GM21423 (cell line): ENCODE data around the gene NUP205.

Source experiments
- ATAC-seq: cut with Tn5 transposase; IDR thresholded peaks from one replicate; pipeline ENCODE4 v1.9.1; 2021; ENCODE audit warnings: mild to moderate bottlenecking, moderate library complexity; ENCODE audit not compliant: unreplicated experiment

The NUP205 gene

DNA sequence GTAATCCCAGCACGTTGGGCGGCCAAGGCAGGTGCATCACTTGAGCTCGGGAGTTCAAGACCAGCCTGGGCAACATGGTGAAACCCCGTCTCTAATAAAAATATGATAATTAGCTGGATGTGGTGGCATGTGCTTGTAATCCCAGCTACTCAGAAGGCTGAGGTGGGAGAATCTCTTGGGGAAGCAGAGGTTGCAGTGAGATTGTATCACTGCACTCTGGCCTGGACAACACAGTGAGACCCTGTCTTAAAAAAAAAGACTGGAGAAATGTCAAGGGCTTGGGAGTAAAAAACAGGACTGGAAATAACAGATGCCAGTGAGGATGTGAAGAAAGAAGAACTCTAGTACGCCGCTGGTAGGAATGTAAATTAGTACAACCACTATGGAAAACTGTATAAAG is 16.7 kb upstream of the NUP205 start:
- ATAC-seq: no peak

DNA sequence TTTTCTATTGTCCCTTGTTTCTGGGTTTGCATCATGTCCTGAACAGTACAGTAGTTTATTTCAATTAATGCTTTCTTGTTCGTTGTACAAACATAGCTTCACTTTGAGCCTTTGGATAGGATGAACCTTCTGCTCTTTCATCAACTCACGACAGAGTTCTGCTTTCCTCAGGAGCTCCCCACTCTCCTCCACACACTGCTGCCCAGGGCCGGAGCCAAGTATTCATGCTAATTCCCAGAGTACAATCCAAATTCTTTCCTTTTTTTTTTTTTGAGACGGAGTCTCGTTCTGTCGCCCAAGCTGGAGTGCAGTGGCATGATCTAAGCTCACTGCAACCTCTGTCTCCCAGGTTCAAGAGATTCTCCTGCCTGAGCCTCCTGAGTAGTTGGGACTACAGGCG is 7.5 kb upstream of the NUP205 start:
- no peak for ATAC-seq

DNA sequence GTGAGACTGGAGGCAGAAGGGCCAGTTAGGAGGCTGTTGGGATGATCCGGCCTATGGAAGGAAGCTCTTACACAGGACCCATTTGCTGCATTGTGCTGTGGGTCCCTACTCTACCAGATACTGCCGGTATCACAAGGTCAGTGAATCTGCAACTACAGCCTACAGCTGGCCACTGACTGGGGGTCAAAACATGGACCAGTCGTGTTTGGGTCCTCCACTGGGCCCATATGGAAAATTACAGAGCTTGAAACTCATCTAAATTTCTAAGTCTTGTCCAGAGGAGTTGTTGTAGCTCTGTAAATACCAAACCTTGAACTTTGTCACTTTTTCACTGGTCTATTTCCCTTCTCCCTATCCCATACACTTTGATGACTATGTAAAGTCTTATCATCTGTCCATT is 5.6 kb upstream of the NUP205 start:
- no peak for ATAC-seq

DNA sequence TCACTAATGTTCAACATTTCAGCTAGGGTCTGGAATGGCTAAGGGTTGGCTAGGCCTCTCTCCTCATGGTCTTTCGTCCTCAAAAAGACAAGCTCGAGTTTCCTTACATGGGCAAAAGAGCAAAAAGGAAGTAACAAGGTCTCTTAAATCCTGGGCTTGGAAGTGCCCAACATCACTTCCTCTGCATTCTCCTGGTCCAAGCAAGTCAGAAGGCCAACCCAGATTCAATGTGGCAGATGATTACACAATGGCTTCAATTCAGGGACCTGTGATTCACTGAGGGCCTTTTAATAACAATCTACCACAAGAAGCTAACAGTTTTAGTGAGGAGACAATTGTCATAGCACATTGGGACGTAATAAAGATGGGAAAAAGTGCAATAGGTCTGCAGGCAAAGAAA is 4.4 kb upstream of the NUP205 start:
- ATAC-seq: no peak

DNA sequence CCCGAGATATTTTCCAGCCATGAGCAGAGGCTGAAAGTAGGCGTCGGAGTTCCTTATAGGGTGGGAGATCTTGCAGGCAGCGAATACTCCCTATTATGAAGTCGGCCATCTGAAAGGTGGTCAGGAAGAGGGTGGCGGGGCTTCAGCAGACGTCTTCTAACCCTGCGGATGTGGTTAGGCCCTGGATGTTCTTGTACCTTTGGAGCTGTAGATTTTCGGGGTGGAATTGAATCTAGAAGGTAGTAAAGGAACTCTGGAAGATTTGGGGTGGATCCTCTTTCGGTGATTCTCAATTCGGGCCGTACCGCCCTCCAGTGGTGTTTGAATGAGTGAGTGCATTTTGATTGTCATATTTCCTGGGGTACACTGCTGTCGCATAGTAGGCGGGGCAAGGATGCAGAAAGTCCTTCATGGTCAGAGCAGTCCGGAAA is 635 bp downstream of the NUP205 start:
- ATAC-seq: peak; percentile 73

DNA sequence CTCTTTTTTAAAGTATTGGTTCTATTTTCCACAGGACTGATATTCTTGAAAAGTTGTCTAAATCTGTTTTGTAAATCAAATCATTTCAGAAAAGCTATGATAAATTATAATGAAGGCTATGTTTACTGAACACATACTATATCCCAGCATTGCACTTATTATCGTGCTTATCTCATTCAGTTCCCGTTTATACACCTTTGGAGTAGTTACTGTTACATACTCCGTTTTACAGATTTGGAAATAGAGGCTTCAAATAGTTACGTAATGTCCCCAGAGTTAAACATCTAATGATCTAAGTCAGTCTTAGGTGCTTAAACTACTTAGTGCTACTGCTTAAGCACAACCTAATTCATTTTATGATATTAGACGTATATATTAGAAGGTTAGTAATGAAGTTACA is 1.2 kb downstream of the NUP205 start:
- ATAC-seq: no peak

DNA sequence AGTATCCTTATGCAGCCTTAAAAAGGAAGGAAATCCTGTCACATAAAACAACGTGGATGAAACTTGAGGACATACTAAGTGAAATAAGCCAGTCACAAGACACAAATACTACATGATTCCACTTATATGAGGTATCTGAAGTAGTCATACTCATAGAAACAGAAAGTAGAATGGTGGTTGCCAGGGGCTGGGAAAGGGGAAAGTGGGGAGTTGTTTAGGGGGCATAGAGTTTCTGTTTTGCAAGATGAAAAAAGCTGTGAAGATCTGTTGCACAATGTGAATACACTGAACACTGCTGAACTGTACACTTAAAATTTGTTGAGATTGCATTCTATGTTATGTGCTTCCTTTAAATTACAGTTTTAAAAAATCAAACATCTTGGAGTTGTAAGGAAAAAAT is 2.9 kb downstream of the NUP205 start:
- ATAC-seq: no peak

DNA sequence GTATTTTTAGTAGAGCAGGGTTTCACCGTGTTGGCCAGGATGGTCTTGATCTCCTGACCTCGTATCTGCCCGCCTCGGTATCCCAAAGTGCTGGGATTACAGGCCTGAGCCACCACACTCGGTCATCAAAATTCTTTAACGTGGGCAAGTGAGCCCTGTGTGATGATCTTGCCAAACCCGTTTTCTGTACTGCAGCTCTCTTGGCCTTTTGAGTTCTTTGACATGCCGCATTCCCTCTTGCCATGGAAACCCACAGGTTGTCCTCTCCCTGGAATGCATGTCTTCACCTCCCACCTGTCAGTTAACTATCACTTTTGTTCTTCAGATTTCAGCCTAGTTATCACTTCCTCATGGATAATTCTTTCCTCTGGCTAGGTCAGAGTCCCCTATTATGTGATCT is 5.0 kb downstream of the NUP205 start:
- no peak for ATAC-seq

DNA sequence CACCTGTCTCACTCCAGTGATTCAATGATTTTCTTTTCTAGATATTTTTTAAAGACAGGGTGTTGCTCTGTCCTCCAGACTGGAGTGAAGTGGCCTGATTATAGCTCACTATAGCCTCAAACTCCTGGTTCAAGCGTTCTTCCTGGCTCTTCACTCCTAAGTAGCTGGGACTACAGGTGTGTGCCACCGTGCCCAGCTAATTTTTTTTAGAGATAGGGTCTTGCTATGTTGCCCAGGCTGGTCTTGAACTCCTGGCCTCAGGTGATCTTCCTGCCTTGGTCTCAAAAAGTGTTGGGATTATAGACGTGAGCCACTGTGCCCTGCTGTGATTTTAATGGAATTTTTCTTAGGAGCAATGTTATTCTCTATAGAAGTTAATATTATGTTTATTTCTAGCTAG is 14.1 kb downstream of the NUP205 start:
- no peak for ATAC-seq

DNA sequence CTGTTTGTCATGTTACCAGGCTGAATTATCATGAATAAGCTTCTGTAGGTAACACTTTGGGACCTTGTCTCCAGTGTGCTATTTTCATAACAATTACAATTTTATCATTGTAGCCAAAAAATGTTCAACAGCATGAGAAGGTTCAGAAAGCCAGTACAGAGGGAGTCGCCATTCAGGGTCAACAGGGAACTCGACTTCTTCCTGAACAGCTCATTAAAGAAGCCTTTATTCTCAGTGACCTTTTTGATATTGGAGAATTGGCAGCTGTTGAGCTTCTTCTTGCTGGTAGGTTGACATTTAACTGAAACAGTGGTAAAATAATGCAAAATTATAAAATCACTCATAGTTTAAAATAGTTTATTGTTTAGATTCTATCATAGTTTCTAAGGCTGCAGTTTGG is 15.8 kb downstream of the NUP205 start:
- no peak for ATAC-seq

DNA sequence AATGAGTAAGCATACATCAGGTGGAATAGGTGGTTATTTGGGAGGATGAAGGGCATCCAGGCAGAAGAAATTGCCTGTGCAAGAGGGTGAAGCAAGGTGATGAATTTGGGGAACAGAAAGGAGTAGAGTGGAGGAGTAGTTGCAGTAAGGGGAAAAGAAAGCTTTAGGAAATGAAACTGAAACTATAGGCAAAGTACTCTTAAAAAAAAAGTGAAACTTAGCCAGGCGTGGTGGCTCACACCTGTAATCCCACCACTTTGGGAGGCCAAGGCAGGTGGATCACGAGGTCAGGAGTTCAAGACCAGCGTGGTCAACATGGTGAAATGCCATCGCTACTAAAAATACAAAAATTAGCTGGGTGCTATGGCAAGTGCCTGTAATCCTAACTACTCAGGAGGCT is 17.6 kb downstream of the NUP205 start:
- peak; percentile 57 for ATAC-seq

DNA sequence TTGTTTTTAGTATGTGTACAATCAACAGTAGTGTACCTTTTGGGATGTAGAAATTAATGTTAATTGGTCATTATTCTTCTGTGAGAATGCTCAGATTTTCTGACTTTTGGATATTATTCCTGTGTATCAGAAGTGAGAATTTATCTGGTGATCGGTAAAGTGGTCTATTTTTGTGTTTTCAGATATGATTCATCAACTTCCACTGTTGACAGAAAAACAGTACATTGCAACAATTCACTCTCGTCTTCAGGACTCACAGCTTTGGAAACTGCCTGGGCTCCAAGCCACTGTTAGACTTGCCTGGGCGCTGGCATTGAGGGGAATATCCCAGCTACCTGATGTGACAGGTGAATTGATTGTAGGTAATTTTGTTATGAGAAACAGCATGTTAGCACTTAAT is 20.9 kb downstream of the NUP205 start:
- no peak for ATAC-seq

DNA sequence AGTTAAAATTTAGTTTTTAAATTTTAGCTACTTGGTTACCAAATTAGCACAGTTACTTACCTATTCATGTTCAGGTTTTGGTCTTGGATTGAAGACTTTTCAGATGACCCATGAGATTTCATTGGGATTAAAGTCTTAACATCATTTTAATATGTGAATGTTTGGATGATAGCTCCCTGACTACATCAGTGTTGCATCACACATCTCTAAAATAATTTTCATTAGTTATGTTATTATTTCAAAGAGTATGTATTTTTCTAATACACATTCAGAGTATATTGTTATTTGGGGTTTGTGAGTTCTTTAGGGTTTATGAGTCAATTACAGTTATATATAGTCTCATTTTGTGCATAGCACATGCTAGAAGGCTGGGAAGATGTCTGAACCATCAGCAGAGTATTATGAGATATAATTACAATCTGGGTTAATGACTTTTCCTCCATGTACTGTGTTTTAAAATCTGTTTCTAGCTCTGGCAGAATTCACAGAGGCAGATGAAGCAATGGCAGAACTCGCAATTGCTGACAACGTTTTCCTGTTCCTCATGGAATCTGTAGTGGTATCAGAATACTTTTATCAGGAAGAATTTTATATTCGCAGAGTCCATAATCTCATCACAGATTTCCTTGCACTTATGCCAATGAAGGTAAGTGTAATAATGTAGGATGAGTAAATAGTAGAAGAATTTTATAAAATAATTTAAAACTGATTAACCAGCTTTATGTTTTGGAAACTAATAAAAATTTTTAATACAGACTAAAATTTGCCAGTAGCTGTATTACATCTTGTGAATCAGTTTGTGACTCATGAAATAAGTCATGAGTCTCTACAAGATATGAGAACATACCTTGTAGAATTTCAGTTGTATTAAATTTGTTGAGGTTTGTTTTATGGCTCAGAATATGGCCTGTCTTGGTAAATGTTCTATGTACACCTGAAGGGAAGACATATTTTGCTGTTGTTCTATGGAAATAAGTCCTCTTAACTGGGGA is 26.9 kb downstream of the NUP205 start:
- no peak for ATAC-seq

DNA sequence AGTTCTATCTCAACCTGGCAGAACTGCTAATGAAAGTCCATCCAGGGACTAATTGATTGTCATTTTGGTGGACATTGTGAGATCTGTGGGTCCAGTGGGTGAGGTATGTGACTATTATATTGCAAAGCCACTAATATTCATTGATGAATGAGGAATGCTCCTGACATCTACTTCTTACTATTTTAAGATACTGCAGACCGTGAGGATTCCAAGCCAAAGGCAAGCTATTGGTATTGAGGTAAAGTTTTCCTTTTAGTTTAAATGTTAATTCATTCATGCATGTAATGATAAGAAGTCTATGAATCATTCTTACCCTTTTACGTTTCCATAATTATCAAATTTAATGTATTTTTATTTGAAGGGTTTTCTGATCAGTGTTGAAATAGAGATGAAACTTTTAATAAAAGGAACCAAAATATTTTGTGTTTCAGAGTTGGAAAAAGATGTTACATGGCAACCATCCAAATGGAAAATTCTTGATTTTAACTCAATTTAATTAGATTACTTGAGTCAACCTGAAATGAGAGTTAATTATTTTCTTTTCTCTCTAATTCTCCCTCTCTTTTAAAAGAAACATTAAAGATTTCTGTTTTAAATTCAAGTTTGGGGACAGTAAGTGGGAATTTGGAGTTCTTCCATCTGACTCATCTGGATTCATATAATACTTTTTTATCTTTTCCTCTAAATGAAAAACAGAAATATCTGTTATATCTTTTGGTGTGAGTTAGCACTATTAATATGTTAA is 39.6 kb downstream of the NUP205 start:
- ATAC-seq: no peak

DNA sequence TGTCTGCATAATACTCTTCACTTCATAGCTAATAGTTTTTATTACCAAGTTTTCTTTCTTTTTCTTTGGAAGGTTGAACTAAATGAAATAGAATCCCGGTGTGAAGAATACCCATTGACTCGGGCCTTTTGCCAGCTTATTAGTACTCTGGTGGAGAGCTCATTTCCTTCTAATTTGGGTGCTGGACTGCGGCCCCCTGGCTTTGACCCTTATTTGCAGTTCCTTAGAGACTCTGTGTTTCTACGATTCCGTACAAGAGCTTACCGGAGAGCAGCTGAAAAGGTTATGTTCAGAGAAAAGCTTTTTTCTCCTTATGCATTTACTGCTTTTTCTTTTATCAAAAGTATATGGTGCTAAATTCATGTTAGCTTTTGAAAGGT is 40.2 kb downstream of the NUP205 start:
- ATAC-seq: no peak

DNA sequence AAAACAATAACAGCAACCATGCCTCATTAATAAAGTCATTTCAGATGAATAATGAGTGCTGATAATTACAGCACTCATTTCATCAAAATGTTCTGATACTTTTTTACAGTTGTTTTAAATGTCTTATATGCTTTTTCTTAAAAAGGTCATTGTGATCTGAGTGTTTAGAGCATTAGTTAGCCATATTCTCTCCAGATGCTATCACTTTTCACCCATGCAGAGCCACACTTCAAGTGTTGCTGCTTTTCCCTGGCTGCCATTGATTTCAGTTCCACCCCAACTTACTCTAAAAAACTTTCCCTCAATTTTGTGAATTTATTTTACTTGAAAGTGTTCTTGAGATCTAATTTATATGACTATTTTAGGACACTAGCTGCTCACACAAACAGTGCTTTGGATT is 41.8 kb downstream of the NUP205 start:
- ATAC-seq: no peak

DNA sequence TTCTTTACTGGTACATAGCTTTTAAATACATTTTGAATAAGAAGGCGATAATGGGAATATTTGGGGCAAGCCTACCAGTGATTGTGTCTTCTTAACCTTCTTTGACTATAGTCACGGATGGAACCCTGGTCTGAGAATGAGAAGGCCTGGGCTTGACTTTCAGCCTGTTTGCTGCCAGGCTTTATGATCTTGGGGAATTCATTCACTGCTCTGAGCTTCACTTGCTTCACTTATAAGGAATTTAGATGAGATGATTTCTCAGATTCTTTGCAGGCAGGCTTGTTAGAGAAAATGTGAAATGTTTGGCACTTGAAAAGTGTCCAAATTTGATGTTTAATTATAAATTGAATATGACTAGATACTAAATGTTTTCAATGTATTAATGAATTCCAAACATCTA is 42.5 kb downstream of the NUP205 start:
- no peak for ATAC-seq

DNA sequence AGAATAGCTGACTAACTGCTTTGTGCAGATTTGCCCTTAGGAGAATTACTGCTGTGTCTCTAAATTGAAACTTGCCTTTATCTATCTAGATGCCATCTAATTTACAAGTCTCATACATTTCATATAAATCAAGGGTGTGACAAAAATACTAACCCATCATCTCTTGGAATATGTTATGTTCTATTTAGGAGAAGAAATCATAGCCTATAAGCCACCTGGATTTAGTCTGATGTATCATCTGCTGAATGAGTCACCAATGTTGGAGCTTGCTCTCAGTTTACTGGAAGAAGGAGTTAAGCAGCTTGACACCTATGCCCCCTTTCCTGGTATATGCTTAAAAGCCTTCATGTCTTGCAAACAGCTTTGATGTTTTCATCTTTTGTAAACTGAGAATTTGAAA is 43.5 kb downstream of the NUP205 start:
- no peak for ATAC-seq

DNA sequence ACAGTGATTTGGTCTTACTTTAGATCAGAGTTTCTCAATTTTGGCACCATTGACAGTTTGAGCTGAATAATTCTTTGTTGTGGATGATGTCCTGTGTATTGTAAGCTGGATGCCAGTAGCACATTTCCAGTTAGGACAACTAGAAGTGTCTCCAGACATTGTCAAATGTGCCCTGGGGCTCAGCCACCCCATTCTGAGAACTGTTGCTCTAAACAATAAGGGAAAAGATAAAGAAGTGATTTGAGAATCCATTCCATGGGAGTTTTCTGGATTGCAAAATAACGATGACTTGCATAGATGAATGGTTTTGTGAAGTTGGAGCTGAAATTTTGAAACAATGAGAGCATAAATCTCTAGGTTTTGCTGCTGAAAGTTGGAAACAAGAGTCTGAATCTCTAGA is 44.6 kb downstream of the NUP205 start:
- no peak for ATAC-seq

DNA sequence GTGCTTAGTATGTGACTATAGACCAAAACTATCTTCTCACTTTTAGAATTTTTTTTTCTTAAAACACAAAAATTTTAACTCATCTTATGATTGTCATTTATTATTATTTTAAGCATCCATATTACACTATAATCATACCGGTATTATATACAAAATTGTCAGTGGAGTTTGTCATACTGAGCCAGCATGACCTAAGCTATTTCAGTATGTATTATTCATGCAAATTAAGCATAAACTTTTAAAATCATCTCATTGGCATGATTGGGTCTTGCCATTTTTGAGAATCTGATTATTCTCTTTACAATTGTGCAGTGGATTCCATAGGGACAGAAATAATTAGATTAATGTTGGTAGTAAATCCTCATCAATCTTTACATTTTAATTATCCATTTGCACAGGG is 58.4 kb downstream of the NUP205 start:
- ATAC-seq: no peak

DNA sequence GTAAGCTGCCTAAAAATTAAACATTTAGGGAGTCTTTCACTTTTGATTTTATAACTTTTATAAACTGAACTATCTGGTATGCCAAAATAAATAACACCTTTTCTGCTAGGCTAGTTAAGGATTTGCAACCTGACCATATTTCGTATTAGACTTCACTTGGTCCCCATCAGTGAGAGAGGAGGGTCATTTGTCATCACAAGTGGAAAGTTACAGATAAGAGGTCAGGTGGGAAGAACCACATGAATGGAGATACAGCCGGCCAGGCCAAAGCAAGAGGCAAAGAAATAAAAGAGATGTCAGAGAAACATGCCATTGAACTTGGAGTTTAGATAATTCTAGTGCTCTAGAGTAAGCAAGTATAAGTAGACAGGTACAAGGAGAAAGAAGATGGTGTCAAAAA is 60.1 kb downstream of the NUP205 start:
- ATAC-seq: no peak

DNA sequence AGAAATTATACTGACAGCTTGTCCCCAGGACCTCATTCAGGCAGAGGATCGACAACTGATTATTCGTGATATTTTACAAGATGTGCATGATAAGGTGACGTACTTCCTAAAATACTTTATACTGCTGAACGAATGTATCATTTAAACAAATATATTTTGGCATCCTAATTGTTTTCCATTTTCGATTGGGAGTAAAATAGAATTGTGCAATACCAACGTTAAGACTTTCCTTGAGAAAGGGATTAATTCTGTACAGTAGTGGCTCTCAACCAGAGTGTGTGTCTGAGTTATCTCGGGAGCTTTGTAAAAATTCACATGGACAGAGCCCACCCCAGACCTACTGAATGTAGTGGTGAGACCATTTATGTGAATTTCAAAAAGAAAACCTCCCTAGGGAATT is 60.8 kb downstream of the NUP205 start:
- ATAC-seq: no peak
